Smooth muscle cell of the brain vasculature (primary cell): ENCODE measurements around the gene ABHD3.
"Not testable (repeated sequence)": the region's sequence is repeated elsewhere in the genome, so short reads cannot be mapped to it uniquely, and the experiment has no call there.

Experiments used
- DNase-seq: peaks from one replicate; pipeline ENCODE4 v3.0.0-alpha.2; 2012; ENCODE audit warnings: low read depth, low spot score

The ABHD3 gene

DNA sequence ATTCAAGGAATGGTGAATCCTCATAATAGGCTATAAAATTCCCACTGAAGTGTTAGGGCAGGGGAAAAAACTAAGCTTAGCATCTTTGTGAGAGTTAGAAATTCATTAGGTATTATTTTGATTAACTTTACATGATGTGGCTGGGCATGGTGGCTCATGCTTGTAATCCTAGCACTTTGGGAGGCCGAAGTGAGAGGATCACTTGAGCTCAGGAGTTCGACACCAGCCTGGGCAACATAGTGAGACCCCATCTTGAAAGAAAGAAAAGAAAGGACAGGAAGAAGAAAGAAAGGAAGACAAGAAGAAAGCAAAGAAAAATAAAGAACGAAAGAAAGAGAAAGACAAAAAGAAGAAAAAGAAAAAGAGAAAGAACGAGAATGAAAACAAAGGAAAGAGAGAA is 52.5 kb downstream of the ABHD3 start:
- no peak for DNase-seq

DNA sequence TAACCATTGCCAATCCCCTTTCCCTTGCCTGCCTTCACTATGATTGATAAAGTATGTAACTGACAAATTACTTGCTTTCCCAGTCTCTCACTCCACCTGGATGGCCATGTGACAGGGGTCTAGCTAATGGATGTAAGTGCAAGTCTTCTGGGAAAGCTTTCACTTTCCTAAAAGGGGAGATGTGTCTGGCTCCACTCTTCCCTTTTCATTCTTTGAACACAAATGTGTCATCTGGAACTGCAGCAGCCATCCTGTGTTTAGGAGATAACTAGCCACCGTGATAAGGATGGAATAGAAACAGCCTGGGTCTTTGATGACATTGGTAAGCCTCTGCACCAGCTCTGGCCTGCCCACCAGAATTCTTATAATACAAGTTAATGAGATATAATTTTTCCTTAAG is 54.3 kb downstream of the ABHD3 start:
- DNase-seq = no peak

DNA sequence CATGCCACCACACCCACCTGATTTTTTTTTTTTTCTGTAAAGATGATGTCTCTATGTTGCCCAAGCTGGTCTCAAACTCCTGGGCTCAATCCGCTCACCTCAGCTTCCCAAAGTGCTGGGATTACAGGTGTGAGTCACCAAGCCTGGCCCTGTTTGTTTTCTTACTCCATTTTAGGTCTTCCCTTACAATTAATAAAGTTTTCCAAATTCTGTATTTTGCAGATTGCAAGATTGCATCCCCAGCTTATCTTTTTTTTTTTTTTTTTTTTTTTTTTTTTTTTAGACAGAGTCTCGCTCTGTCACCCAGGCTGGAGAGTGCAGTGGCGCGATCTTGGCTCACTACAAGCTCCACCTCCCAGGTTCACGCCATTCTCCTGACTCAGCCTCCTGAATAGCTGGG is 64.2 kb downstream of the ABHD3 start:
- not testable (repeated sequence) for DNase-seq

DNA sequence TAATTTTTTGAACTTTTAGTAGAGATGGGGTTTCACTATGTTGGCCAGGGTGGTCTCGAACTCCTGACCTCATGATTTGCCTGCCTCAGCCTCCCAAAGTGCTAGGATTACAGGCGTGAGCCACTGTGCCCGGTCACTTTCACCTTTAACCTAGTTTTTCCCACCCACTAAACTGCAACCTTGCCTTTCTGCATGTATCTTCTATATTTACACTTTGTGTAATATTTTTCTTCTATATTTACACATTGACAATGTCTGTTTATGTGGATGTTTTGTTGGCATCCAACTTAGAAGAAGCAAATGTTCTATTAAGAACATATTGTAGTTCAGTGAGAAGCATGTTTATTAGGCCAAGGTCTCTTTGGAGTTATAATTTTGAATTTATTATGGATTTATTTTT is 65.8 kb downstream of the ABHD3 start:
- no peak for DNase-seq

DNA sequence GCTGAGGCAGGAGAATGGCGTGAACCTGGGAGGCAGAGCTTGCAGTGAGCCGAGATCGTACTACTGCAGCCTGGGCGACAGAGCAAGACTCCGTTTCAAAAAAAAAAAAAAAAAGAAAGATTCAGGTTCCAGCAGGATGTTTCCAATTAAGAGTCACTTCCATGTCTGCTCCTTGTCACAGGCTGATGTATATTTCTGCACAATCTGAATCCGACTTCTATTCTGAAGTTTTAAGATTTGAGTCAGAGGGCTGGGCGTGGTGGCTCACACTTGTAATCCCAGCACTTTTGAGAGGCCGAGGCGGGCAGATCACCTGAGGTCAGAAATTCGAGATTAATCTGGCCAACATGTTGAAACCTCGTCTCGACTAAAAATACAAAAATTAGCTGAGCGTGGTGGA is 67.8 kb downstream of the ABHD3 start:
- DNase-seq = no peak

DNA sequence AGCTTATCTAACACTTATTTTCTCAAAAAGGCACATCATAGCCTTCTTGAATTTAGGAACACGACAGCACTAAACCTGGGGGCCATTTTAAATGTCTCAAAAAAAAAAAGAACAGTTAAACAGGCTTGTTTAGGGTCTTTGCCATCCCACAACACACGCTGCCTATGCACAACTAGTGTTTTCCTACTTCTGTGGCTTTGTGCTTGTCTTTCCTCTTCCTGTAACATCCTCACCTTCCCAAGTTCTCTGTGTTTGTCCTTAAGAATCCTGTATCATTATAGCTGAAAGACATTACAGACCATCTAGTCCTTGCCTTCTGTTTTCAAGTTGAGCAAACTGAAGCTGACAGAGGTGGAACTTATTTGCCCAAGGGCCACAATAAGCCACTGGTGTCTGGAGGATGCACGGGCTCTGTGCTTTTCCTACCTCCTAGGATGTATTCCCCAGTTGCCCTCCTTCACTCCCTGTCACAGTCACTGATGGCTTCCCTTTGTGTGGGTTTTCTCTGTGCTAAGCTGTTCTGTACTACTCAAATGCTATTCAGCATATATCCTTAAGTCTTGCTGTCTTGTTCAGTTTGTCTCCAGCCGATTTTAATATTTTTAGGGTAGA is 69.9 kb downstream of the ABHD3 start:
- no peak for DNase-seq

DNA sequence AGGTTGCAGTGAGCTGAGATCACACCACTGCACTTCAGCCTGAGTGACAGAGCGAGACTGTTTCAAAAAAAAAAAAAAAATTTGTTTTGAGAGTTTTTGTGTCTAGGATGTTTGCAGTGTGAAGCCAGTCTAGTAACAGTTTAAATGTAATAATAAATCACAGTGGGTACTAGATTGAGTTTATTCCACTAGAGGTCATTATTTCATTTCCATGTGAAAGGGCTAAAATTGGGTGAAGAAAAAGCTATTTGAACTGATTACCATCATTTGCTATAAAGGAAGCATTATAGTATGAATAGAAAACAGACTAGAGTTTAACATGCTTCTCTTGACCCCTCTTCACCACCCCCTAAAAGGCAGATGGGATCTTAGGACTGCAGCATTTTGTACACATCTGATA is 72.2 kb downstream of the ABHD3 start:
- DNase-seq = no peak

DNA sequence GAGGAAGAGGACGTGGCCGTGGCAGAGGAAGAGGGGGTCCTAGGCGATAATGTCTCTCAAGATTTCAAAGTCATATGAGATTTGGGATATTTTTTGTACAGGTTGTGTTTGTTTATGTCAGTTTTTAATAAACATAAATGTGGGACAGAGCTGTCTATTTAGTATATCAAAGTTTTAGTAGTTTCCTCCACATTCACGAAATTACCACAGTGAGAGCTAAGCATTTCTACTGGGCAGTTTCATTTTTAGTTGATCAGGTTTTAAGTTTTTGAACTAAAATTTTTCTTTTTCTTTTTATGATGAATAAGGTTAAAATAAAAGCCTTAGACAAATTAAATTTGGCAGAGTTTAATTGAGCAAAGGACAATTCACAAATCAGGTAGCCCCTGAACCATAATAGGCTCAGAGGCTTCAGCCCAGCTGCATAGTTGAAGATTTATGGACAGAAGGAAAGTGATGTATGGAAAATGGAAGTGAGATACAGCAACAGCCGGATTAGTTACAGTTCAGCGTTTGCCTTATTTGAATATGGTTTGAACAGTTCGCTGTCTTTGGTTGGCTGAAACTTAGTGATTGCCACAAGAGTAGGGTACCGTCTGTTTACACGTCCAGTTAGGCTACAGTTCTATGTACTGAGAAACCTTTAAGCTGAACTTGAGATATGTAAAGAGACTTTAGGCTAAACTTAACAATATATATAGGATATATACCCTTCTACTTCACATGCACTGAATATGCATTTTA is 75.3 kb downstream of the ABHD3 start:
- DNase-seq = no peak

DNA sequence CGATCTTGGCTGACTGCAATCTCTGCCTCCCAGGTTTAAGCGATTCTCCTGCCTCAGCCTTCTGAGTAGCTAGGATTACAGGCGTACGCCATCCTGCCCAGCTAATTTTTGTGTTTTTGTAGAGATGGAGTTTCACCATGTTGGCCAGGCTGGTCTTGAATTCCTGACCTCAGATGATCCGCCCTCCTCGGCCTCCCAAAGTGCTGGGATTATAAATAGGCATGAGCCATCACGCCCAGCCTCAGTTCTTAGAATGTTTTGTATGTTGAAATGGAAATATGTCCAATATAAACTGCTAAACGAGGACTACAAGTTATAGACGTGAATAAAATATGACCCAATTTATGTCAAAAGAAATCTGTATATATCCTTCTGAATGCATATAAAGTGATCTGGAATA is 82.9 kb downstream of the ABHD3 start:
- DNase-seq = not testable (repeated sequence)

DNA sequence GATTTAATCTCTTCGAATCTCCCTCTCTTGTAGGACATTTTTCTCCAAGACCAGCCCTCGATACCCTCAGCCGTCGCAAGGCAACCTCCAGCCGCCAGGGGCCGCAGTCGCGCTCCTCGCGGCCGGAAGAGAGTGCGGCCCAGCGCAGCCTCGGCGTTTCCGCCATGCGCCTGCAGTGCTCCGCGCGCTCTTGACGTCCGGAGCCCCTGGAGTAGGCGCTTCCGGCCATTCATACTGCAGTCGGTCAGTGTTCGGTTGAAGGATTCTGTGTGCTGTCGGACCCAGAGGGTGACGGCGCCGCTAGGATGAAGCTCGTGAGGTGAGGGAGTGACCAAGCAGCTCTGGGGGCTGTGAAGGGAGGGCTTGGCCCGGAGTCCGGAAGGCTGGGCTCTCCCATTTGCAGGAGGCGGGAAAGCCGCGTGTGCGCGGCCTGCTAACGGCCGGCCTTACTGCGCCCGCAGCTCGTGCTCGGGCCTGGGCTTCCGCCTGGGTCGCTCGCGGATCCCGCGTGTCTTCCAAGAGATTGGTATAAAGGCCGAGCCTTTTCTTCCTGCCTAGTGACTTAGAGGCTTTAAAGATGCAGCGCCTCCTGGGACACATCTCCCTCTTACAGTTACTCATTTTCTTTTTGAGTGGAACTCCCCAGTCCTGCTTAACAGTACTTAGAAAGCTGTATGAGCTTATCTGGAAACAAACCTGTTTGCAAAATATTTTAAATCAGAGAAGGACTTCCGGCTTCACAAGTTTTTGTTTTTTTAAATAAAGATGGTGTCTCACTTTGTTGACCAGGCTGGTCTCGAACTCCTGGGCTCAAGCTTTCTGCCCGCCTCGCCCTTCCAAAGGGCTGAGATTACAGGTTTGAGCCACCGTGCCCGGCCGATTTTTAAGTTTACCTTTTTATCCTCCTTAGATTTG is 92.2 kb downstream of the ABHD3 start, which contains the start of gene SNRPD1:
TSS of gene SNRPD1 (plus strand) at position 190 of the 915 bp plus-strand sequence. CDS start at position 306, 116 bp downstream.
- peak; percentile 74 for DNase-seq

DNA sequence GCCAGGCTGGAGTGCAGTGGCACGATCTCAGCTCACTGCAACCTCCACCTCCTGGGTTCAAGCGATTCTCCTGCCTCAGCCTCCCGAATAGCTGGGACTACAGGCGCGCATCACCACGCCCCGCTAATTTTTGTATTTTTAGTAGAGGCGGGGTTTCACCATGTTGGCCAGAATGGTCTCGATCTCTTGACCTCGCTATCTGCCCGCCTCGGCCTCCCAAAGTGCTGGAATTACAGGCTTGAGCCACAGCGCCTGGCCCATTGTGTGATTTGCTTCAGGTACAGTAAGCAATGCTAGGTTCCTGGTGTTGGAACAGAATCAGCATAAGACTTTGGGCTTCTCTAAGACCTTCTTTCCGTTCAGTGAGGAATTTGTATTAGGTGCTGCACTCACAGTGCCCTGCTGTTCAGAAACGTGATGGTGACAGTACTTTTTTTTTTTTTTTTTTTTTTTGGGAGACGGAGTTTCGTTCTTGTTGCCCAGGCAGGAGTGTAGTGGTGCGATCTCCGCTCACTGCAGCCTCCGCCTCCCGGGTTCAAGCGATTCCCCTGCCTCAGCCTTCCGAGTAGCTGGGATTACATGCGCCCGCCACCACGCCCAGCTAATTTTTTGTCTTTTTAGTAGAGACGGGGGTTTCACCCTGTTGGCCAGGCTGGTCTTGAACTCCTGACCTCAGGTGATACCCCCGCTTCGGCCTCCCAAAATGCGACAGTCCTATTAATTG is 93.0 kb downstream of the ABHD3 start:
- not testable (repeated sequence) for DNase-seq

DNA sequence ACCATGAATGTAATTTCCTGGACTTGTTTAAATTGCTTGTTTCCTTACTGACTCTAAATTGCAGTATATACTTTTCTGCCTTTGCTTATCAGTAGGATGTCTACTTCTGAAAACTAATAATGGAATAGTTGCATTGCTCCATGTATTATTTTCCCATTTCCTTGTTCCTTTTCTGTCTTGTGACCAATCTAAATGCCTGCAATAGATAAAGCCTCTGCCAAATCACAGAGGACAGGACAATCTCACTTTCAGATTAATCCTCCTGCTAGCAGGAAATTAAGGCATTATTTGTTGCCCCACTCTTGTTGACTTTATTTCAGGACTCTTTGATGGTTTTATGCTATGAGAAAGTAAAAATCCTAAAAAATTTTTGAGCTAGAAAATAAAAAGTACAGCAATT is 99.4 kb downstream of the ABHD3 start:
- DNase-seq = no peak

DNA sequence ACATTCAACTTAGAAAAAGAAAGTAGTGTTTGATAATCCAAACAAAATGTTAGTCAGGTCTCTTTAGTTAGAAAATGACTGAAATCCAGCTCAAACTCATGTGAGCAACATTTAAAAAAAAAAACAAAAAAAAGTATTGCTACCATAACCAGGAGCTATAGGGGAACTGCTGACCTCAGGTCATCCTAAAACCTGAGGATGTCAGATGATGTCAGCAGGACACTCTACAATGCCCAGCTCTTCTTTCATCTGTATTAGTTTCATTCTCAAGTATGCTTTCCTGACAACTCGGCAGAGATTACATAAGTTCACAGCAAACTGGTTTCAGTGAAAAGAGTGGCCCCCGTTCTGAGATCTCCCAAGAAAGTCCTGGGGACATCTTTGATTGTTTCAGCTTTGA is 99.9 kb downstream of the ABHD3 start:
- no peak for DNase-seq

DNA sequence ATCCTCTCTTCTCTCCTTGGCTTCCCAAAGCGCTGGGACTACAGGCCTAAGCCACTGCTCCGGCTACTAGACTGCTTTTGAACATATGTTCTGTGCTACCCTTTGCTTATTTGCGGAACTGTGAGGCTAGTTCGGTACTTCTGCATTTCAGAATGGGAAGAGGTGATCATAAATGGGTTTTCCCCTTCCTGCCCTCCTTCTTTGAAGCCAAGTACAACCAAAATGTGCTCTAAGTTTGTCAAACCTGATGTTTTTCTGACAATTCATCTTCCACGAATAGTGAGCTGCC is 102.3 kb downstream of the ABHD3 start:
- DNase-seq = no peak
